Panc1 (cell line): Measurements from ENCODE around the gene FAF1.

Source experiments
- POLR2AphosphoS5 ChIP-seq: IDR thresholded peaks from 2 replicates; pipeline ENCODE4 v1.6.1; 2012; ENCODE audit warnings: mild to moderate bottlenecking, low read depth, low read length, moderate library complexity
- TCF7L2 ChIP-seq: IDR thresholded peaks from 2 replicates; pipeline ENCODE4 v1.6.1; 2011; ENCODE audit warnings: mild to moderate bottlenecking, low read depth, low read length, inconsistent platforms
- TF ChIP-seq, protein P1 (sequence below): fragments of 450-650 bp; IDR thresholded peaks from 2 replicates; pipeline ENCODE4 v1.5.1; 2017; ENCODE audit warnings: mild to moderate bottlenecking
- TF ChIP-seq, protein P2 (sequence below), 2 experiments: IDR thresholded peaks; 2 replicates each; pipeline ENCODE4 v1.6.1; 2011 to 2012; ENCODE audit warnings: low read depth in 2 of 2, control low read depth in 1 of 2, low read length in 1 of 2, mild to moderate bottlenecking in 1 of 2, moderate library complexity in 1 of 2; ENCODE audit not compliant: insufficient read depth in 1 of 2

DNA sequence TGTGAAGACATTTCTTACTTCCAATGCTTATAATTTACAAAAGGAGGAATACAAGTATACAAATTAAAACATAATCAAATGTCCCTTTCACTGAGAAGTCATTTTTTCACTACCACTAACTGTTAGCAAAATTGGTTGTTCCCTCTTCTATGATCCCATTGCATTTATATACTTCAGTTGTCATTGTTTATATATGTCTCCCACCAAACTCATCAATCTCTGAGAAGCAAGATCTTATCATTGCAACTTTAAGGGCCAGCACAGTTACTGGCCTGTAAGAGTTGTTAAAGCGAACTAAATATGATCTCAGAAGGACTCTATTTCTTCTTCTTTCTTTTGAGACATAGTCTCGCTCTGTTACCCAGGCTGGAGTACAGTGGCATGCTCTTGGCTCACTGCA, 313.5 kb downstream of the FAF1 start:
- TF ChIP-seq, protein P1, sequence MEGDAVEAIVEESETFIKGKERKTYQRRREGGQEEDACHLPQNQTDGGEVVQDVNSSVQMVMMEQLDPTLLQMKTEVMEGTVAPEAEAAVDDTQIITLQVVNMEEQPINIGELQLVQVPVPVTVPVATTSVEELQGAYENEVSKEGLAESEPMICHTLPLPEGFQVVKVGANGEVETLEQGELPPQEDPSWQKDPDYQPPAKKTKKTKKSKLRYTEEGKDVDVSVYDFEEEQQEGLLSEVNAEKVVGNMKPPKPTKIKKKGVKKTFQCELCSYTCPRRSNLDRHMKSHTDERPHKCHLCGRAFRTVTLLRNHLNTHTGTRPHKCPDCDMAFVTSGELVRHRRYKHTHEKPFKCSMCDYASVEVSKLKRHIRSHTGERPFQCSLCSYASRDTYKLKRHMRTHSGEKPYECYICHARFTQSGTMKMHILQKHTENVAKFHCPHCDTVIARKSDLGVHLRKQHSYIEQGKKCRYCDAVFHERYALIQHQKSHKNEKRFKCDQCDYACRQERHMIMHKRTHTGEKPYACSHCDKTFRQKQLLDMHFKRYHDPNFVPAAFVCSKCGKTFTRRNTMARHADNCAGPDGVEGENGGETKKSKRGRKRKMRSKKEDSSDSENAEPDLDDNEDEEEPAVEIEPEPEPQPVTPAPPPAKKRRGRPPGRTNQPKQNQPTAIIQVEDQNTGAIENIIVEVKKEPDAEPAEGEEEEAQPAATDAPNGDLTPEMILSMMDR: no peak
- TF ChIP-seq POLR2AphosphoS5 (no peak), TCF7L2 (no peak)
- TF ChIP-seq, protein P2, sequence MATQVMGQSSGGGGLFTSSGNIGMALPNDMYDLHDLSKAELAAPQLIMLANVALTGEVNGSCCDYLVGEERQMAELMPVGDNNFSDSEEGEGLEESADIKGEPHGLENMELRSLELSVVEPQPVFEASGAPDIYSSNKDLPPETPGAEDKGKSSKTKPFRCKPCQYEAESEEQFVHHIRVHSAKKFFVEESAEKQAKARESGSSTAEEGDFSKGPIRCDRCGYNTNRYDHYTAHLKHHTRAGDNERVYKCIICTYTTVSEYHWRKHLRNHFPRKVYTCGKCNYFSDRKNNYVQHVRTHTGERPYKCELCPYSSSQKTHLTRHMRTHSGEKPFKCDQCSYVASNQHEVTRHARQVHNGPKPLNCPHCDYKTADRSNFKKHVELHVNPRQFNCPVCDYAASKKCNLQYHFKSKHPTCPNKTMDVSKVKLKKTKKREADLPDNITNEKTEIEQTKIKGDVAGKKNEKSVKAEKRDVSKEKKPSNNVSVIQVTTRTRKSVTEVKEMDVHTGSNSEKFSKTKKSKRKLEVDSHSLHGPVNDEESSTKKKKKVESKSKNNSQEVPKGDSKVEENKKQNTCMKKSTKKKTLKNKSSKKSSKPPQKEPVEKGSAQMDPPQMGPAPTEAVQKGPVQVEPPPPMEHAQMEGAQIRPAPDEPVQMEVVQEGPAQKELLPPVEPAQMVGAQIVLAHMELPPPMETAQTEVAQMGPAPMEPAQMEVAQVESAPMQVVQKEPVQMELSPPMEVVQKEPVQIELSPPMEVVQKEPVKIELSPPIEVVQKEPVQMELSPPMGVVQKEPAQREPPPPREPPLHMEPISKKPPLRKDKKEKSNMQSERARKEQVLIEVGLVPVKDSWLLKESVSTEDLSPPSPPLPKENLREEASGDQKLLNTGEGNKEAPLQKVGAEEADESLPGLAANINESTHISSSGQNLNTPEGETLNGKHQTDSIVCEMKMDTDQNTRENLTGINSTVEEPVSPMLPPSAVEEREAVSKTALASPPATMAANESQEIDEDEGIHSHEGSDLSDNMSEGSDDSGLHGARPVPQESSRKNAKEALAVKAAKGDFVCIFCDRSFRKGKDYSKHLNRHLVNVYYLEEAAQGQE (IDR thresholded peaks at IDR 0.05; ENCODE audit: insufficient read depth in 1 of 2, low read depth in 2 of 2, low read length in 1 of 2): no peak
